Stimulated activated CD8-positive, alpha-beta memory T cell treated with anti-CD3 and anti-CD28 coated beads, Interleukin-2, amount 100 ng/mL, for 48 hours (primary cell): ENCODE data around the gene NFIC.
"Not testable (repeated sequence)": the region's sequence is repeated elsewhere in the genome, so short reads cannot be mapped to it uniquely, and the experiment has no call there.

ENCODE experiments used
- DNase-seq, 2 donors: peaks; one replicate each; pipeline ENCODE4 v3.0.0-alpha.2; 2020; ENCODE audit warnings: low read depth in 2 of 2

Gene NFIC

DNA sequence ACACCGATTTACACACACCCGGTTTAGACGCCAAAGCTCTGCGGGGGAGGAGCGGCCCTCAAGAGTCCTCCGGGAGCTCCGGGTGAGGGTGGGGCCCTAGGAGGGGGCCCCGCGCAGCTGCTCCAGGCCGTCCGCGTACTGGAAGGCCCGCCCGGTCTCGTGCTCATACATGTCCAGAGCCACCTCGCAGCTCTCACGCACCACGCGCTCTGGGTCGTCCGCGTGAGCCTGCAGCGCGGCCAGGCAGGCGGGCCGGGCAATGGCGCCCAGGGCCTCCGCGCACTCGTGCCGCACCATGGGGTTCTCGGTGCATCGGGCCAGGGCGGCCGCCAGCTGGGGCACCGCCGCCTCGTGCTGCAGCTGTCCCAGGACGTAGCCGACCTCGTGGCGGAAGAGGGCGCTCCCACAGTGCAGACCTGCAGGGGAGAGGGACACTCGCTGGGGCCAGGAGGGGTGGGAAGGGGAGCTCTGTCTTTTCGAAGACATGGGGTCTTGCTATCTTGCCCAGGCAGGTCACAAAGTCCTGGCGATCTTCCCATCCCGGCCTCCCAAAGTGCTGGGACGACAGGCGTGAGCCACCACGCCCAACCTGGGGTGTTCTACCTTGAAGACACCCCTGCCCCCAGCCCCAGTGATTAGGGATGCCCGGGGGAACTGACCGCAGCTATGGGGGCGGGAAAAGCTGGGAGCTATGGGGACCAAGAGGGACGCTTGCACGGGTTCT lies 125.2 kb downstream of the NFIC start:
- no peak for DNase-seq

DNA sequence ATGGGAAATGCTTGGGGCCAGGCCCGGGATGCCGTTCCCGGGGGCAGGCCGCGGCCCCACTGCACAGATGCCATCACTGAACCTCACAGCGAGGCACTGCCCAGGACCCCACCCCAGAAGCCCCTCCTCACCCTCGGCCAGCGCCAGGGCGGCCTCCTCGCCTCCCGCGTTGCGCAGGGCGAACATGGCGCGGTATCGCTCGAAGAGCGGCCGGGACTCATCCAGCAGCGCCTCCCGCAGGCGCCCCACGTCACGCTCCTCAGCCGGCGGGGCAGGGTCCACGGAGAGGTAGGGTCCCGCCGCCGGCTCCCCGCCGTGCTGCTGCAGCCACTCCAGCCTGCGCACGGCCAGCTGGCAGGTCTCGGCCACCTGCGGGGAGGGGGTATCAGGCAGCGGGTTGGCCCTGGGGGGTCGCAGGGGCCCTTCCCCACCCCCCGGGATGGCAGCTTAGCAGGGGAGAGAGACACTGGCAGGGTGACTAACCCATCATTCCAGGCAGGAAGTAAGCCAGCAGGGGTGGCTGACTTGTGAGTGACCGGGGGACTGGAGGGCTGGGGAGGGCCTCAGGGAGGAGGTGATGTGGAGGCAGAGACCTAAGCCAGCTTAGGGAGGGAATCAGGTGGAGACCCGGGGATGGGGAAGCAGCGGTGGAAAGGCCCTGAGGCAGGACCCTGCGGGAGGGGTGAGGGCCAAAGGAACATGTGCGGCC lies 125.9 kb downstream of the NFIC start:
- no peak for DNase-seq

DNA sequence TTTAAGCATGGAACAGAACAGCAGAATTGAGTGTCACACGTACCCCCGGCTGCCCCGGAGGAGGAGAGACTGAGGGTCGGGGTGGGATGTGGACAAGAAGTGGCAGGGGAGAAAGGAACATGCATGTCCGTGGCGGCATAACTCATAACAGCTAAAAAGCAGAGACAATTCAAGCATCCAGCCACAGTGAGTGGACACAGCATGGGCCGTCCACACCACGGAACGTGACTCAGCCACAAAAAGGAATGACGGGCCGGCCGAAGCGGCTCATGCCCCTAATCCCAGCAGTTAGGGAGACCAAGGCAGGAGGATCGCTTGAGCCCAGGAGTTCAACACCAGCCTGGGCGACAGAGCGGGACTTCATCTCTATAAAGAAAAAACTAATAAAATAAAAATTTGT lies 126.5 kb downstream of the NFIC start:
- DNase-seq: no peak

DNA sequence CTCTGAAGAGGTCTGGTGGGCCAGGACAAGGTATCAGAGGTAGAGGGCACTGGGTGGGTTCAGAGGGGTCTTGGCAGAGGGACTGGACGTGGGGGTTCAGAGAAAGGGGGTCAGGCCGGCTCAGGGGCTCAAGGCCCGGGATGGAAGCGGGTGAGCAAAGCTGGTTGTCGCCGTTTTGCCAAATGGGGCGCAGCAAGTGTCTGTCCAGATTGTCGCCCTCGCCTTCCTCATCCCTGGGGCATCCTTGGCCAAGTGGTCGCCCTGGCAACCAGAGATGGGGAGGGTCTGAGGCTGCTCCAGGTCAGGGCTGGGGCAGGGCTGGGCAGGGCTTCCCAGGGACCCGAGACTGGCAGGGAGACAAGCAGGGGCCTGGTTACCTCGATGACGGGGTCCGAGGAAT lies 127.3 kb downstream of the NFIC start:
- no peak for DNase-seq

DNA sequence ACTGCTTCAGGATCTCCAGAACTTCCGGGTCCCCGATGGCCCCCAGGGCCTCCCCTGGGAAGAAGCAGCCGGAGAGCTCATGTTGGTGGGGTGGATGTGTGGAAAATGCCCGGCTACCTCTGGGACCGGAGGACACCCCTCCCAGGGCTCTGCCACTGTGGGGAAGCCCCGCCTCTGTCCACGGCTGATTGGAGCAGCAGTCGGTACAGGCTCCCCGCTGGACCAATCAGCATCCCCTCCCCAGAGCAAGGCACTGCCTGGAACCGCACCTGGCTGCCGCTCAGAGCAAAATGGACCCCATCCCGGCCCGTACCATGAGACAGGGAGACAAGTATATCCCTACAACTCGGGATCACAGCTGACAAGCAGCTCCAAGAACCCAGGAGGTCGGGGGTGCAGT lies 127.7 kb downstream of the NFIC start:
- DNase-seq: peak in 1 of 2 donors; percentile 41

DNA sequence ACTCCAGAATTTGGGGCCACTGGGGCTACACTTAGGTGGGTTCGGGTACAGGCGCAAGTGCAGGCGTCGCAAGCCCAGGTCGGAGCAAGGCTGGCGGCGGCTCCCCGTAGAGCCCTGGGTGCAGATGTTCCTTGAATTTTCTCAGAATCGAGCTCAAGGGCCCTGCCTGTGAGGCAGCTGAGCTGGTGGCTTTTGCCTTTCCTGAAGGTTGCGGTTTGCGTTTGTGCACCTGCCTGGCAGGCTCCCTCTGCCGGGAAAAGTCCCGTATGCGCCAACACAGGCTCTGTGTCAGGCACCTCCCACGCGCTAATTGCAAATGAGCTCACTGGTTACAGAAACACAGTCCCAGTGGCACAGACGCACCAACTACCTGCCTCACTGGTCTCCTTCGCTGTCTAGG lies 128.2 kb downstream of the NFIC start:
- peak in 1 of 2 donors; percentile 27 for DNase-seq

DNA sequence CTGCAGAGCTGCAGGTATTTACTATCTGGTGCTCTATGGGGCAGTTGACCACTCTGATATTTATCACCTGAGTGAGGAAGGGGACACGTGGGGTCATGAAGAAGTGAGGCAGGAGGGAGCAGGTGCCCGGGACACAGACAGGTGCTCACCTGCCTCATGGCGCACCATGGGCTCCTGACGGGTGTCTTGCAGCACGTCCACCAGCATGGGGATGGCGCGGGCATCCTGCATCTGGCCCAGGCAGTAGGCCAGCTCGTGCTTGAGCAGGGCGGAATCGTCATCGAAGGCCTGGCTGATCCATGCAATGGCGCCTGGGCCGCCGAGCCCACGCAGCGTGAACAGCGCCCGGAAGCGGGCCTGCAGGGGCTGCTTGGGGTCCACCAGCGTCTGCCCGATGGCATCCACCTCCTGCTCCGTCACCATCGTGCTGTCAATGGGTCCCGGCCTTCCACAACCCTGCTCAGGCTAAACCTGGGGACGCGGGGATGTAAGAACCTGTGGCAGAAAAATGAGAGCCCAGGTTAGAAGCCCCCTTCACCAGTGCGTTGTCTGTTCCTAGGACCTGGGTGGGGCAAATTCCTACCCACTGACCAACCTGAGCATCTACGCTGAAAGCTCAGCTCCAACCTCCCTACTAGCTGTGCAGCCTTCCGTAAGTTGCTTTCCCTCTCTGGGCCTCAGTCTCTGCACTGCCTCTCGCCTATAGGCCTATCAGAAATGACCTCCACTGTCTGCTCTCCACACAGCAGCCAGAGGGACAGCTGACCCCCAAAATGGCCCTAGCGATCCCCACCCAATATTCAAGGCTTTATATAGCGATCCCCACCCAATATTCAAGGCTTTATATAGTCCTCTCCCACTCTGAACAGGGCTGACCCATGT lies 130.2 kb downstream of the NFIC start:
- DNase-seq: no peak

DNA sequence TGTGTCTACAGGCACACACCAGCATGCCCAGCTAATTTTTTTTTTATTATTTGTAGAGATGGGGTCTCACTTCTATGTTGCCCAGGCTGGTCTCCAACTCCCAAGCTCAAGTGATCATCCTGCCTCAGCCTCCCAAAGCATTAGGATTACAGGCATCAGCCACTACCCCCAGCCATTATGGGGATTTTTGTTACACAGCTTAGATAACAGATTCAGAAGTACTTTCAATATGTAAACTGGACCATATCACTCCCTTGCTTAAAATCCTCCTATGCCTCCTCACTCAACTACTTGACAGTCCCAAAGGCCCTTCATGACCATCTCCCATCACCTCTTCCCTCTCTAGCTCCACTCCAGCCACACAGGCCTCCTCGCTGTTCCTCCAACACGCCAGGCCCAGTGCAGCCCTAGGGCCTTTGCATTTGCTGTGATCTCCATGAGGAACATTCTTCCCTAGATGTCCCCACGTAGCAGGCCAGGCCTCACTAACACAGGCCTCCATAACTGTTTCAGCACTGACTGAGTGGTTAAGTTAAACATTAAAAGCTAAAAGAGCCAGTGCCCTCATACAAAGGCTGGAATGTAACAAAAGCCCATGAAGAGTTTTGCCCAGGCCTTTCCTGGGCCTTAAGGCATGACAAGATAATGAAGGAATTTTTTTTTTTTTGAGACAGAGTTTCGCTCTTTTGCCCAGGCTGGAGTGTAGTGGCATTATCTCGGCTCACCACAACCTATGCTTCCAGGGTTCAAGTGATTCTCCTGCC lies 131.6 kb downstream of the NFIC start:
- DNase-seq: no peak

DNA sequence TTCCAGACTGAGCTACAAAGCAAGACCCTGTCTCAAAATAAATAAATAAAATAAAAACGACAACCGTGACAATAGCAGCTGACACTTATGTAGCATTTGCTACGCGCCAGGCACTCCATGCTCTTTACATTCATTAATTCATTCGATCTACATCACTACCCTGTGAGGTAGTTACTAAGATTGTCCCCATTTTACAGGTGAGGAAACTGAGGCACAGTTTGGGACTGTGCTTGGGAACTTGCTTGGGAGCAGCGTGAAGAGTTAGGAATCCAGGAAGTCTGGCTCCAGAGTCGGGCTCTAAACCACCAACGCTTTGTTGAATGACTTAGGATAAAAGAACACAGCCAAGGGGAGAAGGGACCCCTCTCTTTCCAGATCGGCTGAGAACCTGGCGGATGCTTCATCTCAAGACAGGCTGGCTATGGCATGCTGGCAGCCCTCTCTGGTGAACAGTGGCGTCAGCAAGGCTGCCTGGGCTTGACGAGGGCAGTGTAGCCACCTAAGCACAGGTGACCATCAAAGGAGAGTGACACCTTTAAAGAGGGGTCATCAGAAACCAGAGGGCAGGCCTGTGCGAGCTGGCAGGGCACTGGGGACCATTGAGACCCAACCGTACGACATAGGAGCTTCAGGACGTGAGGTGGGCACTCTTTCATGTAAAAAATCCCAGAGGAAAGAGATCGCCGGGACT lies 133.5 kb downstream of the NFIC start:
- DNase-seq: no peak

DNA sequence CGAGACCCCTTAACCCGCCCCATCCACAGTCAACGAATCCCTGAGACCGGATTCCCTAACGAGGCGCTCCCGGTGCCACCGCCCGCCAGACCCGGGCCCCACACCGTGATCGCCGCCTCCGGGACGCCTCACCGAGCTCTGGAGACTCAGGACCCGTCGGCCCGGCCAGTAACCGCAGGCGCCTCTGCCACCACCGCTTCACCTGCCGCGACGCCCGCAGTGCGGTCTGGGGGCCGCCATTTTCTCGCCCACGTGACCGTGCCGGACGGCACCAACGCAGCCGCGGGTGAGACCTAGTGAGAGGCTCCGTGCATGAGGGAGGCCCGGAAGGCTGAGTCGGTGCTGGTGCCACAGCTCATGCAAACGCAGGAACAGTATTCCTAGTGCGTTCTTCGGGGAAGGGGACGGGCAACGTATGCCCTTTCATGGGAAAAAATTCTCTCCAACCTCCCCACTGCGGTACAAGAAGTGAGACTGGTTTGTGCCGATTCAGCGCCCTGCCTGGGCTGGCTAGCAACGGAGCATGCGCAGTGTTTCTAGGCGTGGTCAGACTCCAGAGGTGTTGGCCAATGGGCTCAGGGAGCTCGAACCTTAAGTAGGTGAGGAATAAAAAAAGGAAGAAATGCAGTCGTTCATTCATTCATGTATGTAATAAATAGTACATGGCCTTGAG lies 134.2 kb downstream of the NFIC start, which contains the start of gene DOHH:
TSS of gene DOHH (minus strand) at position 246 of the 673 bp plus-strand sequence. CDS start 3,860 bp downstream, outside the sequence.
- peak; percentile 93 to 94 for DNase-seq

DNA sequence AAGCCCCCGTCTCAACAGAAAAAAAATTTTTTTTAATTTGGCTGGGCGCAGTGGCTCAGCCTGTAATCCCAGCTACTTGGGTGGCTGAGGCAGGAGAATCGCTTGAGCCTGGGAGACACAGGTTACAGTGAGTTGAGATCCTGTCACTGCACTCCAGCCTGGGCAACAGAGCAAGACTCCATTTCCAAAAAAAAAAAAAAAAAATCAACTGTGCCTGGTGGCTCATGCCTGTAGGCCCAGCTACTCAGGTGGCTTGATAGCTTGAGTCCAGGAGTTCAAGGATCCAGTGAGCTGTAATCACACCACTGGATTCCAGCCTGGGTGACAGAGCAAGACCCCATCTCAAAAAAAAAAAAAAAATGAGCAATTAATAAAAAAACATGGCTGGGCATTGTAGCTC lies 135.4 kb downstream of the NFIC start:
- no peak for DNase-seq

DNA sequence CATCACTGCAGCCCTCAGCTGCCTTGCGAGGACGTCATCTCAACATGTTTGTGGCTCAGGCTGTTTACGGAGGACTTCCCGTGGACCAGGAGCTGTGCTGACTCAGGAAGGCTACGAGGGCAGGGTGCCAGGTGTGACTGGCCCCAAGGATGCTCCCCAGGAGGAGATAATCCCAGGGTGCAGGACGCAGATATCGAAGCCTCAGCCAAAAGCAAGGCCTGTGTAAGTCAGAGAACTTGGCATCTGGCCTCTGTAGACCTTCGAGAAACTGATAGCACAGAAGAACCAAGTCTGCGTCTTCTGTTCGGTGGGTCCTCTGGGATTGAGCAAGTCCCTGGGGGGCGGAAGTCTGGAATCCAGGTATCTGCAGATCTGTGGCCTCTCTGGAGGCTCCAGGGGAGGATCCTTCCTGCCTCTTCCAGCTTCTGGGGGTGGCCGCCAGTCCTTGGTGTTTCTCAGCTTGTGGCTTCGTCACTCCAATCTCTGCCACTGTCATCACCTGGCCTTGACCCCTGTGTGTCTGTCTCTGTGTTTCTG lies 136.7 kb downstream of the NFIC start:
- DNase-seq: no peak

DNA sequence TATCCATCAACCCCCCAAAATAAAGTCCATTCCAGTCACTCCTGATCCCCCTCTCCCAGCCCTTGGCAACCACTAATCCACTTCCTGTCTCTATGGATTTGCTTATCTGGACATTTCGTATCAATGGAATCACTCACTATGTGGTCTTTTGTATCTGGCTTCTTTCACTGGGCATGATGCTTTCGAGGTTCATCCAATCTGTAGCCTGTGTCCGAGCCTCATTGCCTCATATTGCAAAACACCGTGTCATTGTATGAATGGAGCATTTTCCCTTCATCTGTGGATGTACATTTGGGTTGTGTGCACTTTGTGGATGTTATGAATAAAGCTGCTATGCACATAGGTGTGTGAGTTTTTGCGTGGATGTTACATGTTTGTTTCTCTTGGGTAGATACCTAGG lies 138.4 kb downstream of the NFIC start:
- DNase-seq: no peak

DNA sequence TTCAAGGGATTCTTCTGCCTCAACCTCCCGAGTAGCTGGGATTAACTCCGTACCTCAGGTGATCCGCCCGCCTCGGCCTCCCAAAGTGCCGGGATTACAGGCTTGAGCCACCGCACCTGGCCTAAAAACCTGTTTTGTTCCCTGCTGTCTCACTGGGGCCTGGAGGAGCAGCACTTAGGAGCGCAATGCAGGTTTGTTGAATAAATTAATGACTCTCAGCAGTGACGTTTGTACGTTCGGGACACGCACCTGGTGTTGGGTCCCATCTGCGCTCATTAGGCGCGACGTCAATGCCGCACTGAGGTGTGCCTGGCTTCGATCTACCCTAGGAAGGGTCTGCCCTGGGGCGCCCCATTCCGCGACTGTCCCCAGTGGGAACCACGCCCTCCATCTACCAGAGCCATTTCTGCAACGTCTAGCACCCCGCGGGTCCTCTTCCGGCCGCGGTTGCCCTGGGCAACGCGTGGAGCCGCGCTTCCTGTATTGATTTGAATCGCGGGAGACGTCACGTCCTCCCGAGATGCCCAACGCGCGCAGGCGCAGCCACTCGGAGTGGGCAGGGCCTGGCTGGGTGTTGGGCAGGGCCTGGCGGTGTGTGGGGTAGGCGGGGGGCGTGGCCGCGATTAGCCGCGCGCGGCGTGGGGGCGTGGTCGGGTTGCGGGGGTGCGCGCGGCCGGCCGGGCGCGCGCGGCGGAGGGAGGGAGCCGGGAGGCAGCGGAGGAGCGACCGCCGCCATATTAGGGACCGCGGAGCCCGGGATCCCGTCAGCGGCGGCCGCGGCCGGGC lies 139.4 kb downstream of the NFIC start, which contains the start of gene FZR1:
TSS of gene FZR1 (plus strand) at position 714 of the 786 bp plus-strand sequence. CDS start 16,679 bp downstream, outside the sequence.
- peak; percentile 99 for DNase-seq

DNA sequence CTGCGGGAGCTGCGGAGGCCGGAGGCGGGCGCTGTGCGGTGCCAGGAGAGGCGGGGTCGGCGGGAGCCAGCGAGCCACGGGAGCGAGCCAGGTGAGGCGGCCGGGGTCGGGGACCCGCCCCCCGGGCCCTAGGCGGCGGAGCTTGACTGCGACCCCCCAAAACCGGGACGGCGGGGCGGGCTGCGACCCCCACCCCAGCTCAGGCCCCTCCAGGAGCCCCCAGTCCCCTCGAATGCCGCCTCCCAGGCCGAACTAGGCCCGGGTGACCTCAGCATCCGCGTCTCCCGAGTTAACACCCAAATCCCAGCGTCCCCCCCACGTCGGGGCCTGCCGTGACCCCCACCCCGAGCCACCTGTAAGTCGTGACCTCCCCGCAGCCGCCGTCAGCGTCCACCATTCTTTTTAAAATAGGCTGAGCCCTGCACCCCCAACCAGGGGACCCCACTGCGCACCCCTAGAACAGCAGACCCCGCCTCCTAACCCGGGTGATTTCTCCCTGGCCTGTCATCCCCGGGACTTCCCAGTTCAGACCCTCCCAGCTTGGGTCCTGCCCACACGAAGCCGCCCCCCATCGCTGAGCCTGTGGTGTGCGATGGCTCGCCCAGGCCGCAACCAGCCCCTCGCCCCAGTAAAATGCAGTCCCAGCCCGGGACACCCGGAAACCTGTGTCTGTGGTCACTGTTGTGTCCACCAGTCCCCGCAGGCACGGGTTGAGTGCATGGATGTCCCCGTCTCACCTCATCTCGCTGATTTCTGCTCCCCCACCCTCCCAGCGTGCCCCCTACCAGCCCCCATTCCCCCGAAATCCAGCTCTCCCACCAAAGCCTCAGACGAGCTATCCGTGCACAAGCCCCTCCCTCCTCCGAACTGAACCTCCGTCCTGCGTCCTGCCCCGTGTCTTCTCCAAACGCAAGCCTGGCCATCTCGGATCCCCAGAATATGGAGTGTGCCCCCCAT lies 140.3 kb downstream of the NFIC start:
- DNase-seq: no peak

DNA sequence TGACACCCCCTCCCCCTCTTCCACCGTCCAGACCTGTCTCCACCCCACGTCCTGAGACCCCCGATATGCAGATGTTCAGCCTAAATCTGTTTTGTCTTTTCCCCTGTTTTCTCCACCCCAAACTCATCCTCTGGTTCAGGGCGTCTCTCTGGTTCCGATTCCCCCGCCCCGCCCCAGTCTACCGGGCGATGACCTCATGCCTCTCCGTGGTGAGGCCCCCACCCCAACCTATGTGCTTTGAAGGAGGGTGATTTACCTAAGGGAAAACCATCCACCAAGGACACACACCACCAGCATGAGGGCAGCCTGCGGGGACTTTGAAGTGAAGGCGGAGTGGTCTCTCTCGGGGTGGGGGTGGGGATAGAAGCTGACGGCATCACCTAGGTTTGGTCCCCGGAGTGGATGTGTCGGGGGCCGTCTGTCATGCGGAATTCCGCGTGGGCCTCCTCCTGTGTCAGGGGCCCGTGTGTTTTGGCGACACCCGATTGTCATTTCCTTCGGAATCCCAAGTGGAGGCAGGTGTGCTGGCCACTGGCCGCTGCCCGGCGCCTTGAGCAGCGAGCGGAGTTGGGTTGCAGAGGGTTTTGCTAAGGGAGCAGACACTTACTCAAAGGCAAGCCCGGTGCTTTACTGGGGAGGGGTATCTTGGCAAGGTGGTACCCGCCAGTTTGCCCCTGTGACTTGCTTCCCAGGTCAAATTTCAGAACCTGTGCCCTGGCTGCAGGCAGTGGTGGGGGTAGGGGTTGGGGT lies 141.2 kb downstream of the NFIC start:
- DNase-seq: no peak

DNA sequence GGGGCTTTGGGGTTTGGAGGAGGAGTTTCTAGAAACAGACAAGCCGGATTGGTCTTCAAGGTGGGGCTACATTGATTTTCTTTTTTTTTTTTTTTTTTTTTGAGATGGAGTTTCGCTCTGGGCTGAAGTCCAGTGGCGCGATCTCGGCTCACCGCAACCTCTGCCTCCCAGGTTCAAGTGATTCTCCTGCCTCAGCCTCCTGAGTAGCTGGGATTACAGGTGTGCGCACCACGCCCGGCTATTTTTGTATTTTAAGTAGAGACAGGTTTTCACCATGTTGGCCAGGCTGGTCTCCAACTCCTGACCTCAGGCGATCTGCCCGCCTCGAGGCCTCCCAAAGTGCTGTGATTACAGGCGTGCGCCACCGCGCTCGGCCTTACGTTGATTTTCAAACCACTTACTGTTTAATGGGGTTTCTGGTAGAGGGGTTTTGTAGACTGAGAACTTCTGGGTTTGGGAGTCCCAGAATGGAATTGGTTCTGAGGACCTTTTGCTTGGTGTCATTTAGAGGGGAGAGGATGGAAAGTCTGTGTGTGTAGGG lies 141.8 kb downstream of the NFIC start:
- DNase-seq: not testable (repeated sequence)
